Small intestine (tissue), 7 donors: Measurements from ENCODE around the gene UBE2U. TPM values are rescaled to one million over a fixed set of nuclear protein-coding genes. Genes with fewer than 3 reads are reported as not detected.
A peak's percentile ranks its signal among the peaks of the same experiment; 100 is the strongest.

Source experiments
- DNase-seq, 2 donors: peaks; one replicate each; pipeline versions ENCODE4 v3.0.0 to v3.0.0-alpha.2; 2013
- FAIRE-seq: peaks from 2 replicates; lab custom pipeline; 2012; peaks lifted over from hg19 to GRCh38; lab: Jason Lieb, UNC
- H3K27ac ChIP-seq, 3 donors: one replicate each; pipeline ENCODE4 v1.5.1; 2013; ENCODE audit warnings: low read length in 2 of 3, mild to moderate bottlenecking in 2 of 3, control low read depth in 1 of 3, inconsistent platforms in 1 of 3, low read depth in 1 of 3, moderate library complexity in 1 of 3
- H3K27me3 ChIP-seq, 3 donors: one replicate each; pipeline ENCODE4 v1.6.1; 2013; ENCODE audit warnings: low read length in 3 of 3, inconsistent platforms in 1 of 3; ENCODE audit not compliant: control insufficient read depth in 3 of 3, insufficient read depth in 3 of 3
- H3K36me3 ChIP-seq, 3 donors: one replicate each; pipeline ENCODE4 v1.6.1; 2013; ENCODE audit warnings: low read length in 3 of 3, inconsistent platforms in 1 of 3, low read depth in 1 of 3, mild to moderate bottlenecking in 1 of 3, moderate library complexity in 1 of 3; ENCODE audit not compliant: control insufficient read depth in 3 of 3, insufficient read depth in 2 of 3
- H3K4me1 ChIP-seq, 3 donors: one replicate each; pipeline ENCODE4 v1.6.1; 2013; ENCODE audit warnings: low read length in 2 of 3, inconsistent platforms in 1 of 3, low read depth in 1 of 3, mild to moderate bottlenecking in 1 of 3, moderate library complexity in 1 of 3; ENCODE audit not compliant: control insufficient read depth in 3 of 3, insufficient read depth in 2 of 3
- H3K4me3 ChIP-seq, 3 donors: one replicate each; pipeline ENCODE4 v1.5.1; 2013; ENCODE audit warnings: low read length in 3 of 3, control low read depth in 1 of 3, inconsistent platforms in 1 of 3, low read depth in 1 of 3, mild to moderate bottlenecking in 1 of 3, moderate library complexity in 1 of 3
- H3K9me3 ChIP-seq, 2 donors: one replicate each; pipeline ENCODE4 v1.6.1; 2013; ENCODE audit warnings: low read depth in 1 of 2, low read length in 1 of 2; ENCODE audit not compliant: control insufficient read depth in 2 of 2, insufficient read depth in 1 of 2
- WGBS, 3 donors: extraction: QIAGEN DNeasy Blood & Tissue Kit; methylation state at CpG; one replicate each; pipeline ENCODE4 v1.1.7; 2013; 5-methylcytosine and 5-hydroxymethylcytosine counted together
- polyA plus RNA-seq, 4 donors: library from polyadenylated mRNA; stranded (reverse) in 3 of 4; unstranded in 1 of 4; fragments of 200-250 nt in 3 of 4; fragments of 120-200 nt in 1 of 4; gene quantifications; one replicate each; pipeline versions ENCODE4 v1.2.1 to v1.2.3, GENCODE V29; 2013
- donor health status: healthy with polysubstance abuse.
- donor health status: control.
- donor health status: control.
- donor health status: Bipolar disorder and iron deficiency.
- donor health status: healthy.

UBE2U gene
- polyA plus RNA-seq, 4 donors = not detected

DNA sequence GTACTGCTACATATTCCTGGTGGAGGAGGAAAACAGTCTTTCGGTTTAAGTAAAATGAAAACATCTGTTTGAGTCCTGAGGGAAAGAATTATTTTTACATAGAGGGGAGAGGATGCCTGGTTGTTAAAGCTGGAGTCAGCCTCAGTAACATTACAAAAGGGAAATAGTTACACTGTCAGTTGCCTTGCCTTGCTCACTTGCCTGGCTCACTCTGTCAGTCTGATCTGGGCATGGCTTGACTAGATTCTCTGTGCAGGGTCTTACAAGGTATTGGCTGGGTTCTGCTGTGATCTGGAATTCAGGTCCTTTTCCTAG, 8.4 kb upstream of the UBE2U start:
- FAIRE-seq (no peak), DNase-seq (no peak)
- no peak overlapping the region for H3K27ac ChIP-seq
- no peaks in the 10 kb centered on the region for H3K27me3 ChIP-seq
- 74 to 91% (median 84%) methylated on average over 1 of the region's 1 CpG for WGBS, 3 donors
- H3K4me3 ChIP-seq = no peak overlapping the region
- no peaks in the 10 kb centered on the region for H3K4me1 ChIP-seq
- H3K36me3 ChIP-seq = no peaks in the 10 kb centered on the region
- no peaks in the 10 kb centered on the region for H3K9me3 ChIP-seq

DNA sequence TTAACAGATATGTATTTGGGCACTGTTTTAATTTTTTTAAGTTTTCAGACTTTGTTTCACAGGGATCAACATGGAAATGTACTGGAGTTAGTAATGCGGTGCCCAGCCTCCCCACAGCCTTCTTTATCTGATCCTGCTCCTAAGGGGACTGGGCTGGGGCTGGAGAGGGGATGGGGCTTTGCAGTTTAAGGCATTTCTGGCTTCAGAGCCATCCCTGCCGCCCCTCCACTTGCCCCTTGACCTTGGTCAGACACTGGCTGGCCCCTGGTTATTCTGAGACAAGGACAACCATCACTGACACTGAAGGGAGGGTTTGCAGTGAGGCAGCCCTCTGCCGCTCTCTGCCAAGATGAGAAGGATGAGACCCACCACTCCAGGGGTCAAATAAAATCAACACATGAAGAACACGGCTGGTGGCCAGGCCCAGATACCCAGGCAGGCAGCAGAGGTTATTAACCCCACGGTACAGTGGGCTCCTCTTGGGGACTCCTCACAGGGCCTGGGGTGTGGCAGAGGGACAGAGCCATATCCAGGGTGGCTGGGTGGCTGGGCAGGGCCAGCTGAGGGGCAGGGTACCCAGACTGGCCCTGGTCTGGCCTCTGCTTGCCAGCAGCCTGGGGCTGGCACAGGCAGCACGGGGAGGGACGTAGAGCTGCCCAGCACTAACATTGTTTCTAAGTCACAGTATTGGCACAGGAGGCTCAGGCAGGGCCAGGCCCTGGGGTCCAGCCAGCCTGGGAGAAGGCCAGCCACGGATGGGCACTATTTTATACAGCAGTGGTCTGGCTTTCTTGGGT, 7.2 kb upstream of the UBE2U start:
- Histone ChIP-seq H3K4me3 (no peak overlapping the region), H3K36me3 (no peaks in the 10 kb centered on the region), H3K4me1 (no peaks in the 10 kb centered on the region), H3K27me3 (no peaks in the 10 kb centered on the region), H3K9me3 (no peaks in the 10 kb centered on the region), H3K27ac (no peak overlapping the region)
- DNase-seq (no peak), FAIRE-seq (no peak)
- WGBS, 3 donors = 76 to 86% (median 81%) methylated on average over 8 of the region's 8 CpGs

DNA sequence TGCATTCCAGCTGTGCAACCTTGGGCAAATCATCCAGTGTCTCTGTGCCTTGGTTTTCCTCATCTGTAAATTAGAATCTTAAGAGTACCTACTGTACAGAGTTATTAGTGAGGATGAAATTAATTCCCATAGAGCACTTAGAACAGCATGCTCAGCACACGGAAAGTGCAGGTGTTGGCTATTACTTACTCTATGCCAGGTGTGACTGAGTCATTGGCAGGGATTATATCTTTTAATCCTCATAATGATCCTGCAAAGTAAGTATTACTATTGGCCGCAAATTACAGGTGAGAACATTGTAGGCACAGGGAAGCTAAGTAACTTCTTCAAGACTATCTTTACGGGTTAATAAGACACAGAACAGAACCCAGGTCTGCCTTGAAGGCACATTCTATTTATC, 6.3 kb upstream of the UBE2U start:
- H3K36me3 ChIP-seq = no peaks in the 10 kb centered on the region
- 11 to 64% (median 40%) methylated on average over 3 of the region's 3 CpGs for WGBS, 3 donors
- H3K9me3 ChIP-seq = no peaks in the 10 kb centered on the region
- H3K27ac ChIP-seq = no peak overlapping the region
- DNase-seq (peak in 1 of 2 donors; percentile 12), FAIRE-seq (no peak)
- H3K4me3 ChIP-seq = no peak overlapping the region
- no peaks in the 10 kb centered on the region for H3K27me3 ChIP-seq
- H3K4me1 ChIP-seq = no peaks in the 10 kb centered on the region

DNA sequence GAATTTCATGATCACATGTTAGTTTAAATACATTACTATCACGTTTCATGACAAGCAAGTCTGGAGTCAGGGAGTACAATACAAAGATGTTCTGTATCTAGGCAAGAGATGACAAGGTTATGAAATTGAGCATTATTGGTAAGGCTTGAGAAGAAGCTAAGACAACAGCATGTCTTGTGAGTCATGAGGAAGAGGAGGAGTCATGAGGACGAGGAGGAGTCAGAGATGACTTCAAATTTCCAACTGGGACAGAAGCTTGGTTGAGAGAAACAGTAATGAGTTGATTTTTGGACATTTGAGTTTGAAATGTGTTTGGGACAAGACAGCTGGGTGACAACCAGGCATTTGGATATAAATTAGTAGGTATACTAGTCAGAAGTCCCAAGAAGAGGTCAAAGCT, 4.3 kb upstream of the UBE2U start:
- FAIRE-seq (no peak), DNase-seq (no peak)
- H3K4me1 ChIP-seq = no peaks in the 10 kb centered on the region
- no peak overlapping the region for H3K27ac ChIP-seq
- 55 to 60% (median 56%) methylated on average over 2 of the region's 2 CpGs for WGBS, 3 donors
- H3K4me3 ChIP-seq = no peak overlapping the region
- no peaks in the 10 kb centered on the region for H3K27me3 ChIP-seq
- peaks cover 0 to 2% of the 10 kb centered on the region in 2 donors for H3K9me3 ChIP-seq
- no peaks in the 10 kb centered on the region for H3K36me3 ChIP-seq

DNA sequence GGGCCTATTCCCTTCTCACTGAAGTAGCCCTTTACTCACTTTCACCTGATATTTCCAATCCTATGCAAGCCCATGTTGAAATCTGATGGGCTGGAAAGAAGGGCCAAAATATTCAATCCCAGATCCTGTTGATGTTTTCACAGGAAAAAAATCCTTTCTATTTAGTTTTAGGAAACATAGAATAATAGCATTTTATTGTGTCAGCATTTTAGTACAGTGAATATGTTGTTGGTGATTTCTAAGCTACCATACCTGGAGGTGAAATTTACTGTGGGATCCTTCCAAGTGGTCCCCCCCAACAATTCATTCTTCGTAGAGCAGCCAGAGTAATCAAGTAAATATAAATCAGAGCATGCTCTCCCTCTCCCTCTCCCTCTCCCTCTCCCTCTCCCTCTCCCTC, 3.4 kb upstream of the UBE2U start:
- no peaks in the 10 kb centered on the region for H3K27me3 ChIP-seq
- no peaks in the 10 kb centered on the region for H3K4me1 ChIP-seq
- no peaks in the 10 kb centered on the region for H3K36me3 ChIP-seq
- no peak overlapping the region for H3K27ac ChIP-seq
- H3K9me3 ChIP-seq = peaks cover 0 to 2% of the 10 kb centered on the region in 2 donors
- 42 to 95% (median 59%) methylated on average over 1 of the region's 1 CpG for WGBS, 3 donors
- no peak overlapping the region for H3K4me3 ChIP-seq
- no peak for FAIRE-seq
- no peak for DNase-seq

DNA sequence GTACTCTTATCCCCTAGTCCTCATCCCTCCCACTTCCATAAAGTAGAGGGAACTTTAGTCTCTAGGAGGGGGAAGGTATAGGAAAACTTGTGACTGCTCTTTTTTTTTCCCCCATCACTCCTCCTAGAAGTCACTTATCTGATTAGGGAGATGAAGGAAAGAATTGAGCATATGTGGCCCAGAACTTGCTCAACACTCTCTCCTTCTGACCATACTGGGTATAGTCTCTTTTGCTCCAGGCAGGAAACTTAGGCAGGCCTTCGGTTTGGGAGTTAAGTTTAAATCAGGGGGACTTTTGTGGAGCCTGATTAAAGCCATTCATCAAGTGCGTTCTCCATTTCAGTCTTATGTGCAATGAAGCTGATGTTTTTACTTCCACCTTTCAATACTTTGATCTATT, 5.8 kb downstream of the UBE2U start:
- WGBS, 3 donors = 79 to 86% (median 83%) methylated on average over 2 of the region's 2 CpGs
- H3K36me3 ChIP-seq = no peaks in the 10 kb centered on the region
- peaks cover 0 to 2% (median 0%) of the 10 kb centered on the region in 3 donors for H3K27me3 ChIP-seq
- no peak overlapping the region for H3K4me3 ChIP-seq
- FAIRE-seq (no peak), DNase-seq (no peak)
- H3K4me1 ChIP-seq = no peaks in the 10 kb centered on the region
- no peaks in the 10 kb centered on the region for H3K9me3 ChIP-seq
- H3K27ac ChIP-seq = no peak overlapping the region

DNA sequence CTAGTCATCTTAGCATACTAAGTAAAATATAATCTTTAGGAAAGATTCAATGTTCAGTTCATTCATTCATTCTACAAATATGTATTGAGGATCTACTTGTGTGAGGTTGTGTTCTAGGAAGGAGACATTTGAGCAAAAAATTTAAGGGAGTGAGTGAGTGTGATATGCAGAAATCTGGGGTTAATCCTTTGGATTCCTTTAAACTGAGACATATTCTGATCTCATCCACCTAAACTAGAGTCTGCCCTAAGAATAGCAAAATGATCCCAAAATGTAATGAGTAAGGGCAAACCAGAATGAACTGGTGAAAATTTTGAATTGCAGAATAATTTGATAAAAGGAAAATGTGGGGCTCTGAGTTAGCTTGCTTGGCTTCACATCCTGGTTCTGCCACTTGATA, 8.6 kb downstream of the UBE2U start:
- Histone ChIP-seq H3K9me3 (no peaks in the 10 kb centered on the region), H3K27ac (no peak overlapping the region), H3K4me3 (no peak overlapping the region), H3K27me3 (peaks cover 0 to 2% (median 0%) of the 10 kb centered on the region in 3 donors), H3K4me1 (no peaks in the 10 kb centered on the region), H3K36me3 (no peaks in the 10 kb centered on the region)
- no peak for DNase-seq
- no peak for FAIRE-seq

DNA sequence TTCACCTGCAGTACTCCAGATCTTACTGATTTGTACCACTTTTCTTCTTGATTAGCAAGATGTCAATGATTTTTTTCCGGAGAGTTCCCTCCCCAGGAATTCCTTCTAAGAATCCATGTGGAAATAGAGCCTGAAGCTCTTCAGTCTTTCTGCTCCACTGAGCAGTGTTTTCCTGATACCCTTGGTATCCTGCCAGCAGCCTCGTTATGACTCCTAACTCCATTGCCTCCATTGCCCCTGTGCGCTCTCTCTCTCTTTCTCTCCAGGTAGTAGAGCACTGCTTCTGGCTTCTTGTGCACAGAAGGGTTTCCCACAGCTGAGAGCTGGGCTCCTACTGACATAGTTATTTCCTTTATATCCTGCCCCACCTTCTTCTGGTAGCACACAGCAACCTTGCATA, 12.2 kb downstream of the UBE2U start:
- Histone ChIP-seq H3K4me1 (no peaks in the 10 kb centered on the region), H3K9me3 (no peaks in the 10 kb centered on the region), H3K4me3 (no peak overlapping the region), H3K27ac (no peak overlapping the region), H3K27me3 (peaks cover 0 to 2% (median 0%) of the 10 kb centered on the region in 3 donors), H3K36me3 (no peaks in the 10 kb centered on the region)
- no peak for DNase-seq
- FAIRE-seq = no peak
- WGBS, 3 donors = 80 to 81% (median 80%) methylated on average over 3 of the region's 3 CpGs

DNA sequence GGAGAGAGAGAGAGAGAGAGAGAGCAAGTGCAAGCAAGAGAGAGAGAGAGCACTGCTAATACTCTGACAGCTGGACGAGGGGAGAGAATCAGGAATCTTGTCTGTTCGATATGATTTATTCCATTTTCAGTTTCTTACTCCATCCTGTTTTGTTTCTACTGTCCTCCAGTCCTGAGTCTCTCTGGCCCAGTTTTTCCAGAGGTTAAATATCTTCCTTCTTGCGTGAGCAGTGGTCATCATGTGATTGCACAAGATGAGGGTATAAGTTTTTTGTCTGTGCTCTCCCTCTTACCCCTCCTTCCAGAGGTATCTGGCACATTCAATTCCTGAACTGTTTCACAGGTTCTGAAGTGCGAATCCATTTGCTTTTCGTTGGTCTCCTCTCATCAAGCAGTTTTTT, 16.8 kb downstream of the UBE2U start:
- WGBS, 3 donors = 74 to 93% (median 85%) methylated on average over 5 of the region's 5 CpGs
- no peak for FAIRE-seq
- no peak for DNase-seq
- H3K4me1 ChIP-seq = no peaks in the 10 kb centered on the region
- H3K4me3 ChIP-seq = no peak overlapping the region
- H3K27ac ChIP-seq = no peak overlapping the region
- H3K9me3 ChIP-seq = no peaks in the 10 kb centered on the region
- H3K36me3 ChIP-seq = no peaks in the 10 kb centered on the region
- no peaks in the 10 kb centered on the region for H3K27me3 ChIP-seq
